HEK293 (cell line): Measurements from ENCODE around the gene TMEM17.
"Not testable (repeated sequence)": the region's sequence is repeated elsewhere in the genome, so short reads cannot be mapped to it uniquely, and the experiment has no call there.

Experiments used
- CTCF ChIA-PET: fragments of 350-600 bp; formaldehyde crosslinking; extraction: SDS; loops from one replicate; lab custom pipeline; 2021; ENCODE audit warnings: antibody characterized with exemption; lab: Yijun Ruan, JAX
- POLR2A ChIA-PET: fragments of 300-600 bp; formaldehyde crosslinking; extraction: SDS; loops from one replicate; lab custom pipeline; 2020; ENCODE audit warnings: antibody characterized with exemption, inconsistent platforms; lab: Yijun Ruan, JAX
- H3K27ac ChIP-seq: fragments of 200-500 bp; sonication (Bioruptor generic); 2 replicates; pipeline ENCODE4 v1.5.1; 2014; ENCODE audit warnings: low read depth, low read length, control low read depth, inconsistent platforms; ENCODE audit errors: extremely low read depth
- H3K36me3 ChIP-seq, 2 experiments: fragments of 200-500 bp in 1 of 2; sonication (Bioruptor generic) in 1 of 2; 1 replicate in 1 of 2; 2 replicates in 1 of 2; pipeline ENCODE4 v1.5.1; 2014 to 2017; ENCODE audit warnings: inconsistent platforms in 2 of 2, low read length in 2 of 2; ENCODE audit not compliant: control insufficient read depth in 2 of 2, insufficient read depth in 1 of 2
- H3K4me1 ChIP-seq: fragments of 200-500 bp; sonication (Bioruptor generic); 2 replicates; pipeline ENCODE4 v1.5.1; 2014; ENCODE audit warnings: mild to moderate bottlenecking, low read length, inconsistent platforms; ENCODE audit not compliant: control insufficient read depth, insufficient read depth
- H3K4me3 ChIP-seq: 2 replicates; pipeline ENCODE4 v1.5.1; 2011; ENCODE audit warnings: low read depth, mild to moderate bottlenecking, control low read depth, low read length, moderate library complexity
- H3K9me3 ChIP-seq: fragments of 200-500 bp; sonication (Bioruptor generic); 2 replicates; pipeline ENCODE4 v1.5.1; 2014; ENCODE audit warnings: low read depth, low read length, inconsistent platforms; ENCODE audit not compliant: control insufficient read depth, insufficient read depth
- HOXA7 ChIP-seq: sonication (generic); formaldehyde crosslinking; IDR thresholded peaks from 2 replicates; pipeline ENCODE4 v1.8.1; 2022; ENCODE audit warnings: missing genetic modification reagents, borderline replicate concordance
- IKZF3 ChIP-seq: fragments of 450-650 bp; IDR thresholded peaks from 2 replicates; pipeline ENCODE4 v1.5.0; 2018; ENCODE audit warnings: missing biosample characterization, mild to moderate bottlenecking, missing genetic modification characterization, moderate library complexity
- KLF1 ChIP-seq: fragments of 450-650 bp; formaldehyde crosslinking; IDR thresholded peaks from 2 replicates; pipeline ENCODE4 v1.5.1; 2016; ENCODE audit warnings: missing biosample characterization, missing genetic modification characterization
- KLF8 ChIP-seq: fragments of 450-650 bp; formaldehyde crosslinking; IDR thresholded peaks from 2 replicates; pipeline ENCODE4 v1.5.1; 2016; ENCODE audit warnings: missing biosample characterization, missing genetic modification characterization
- RBAK ChIP-seq: fragments of 450-650 bp; formaldehyde crosslinking; IDR thresholded peaks from 2 replicates; pipeline ENCODE4 v1.5.1; 2016; ENCODE audit warnings: missing biosample characterization, missing genetic modification characterization
- SCRT2 ChIP-seq: fragments of 450-650 bp; formaldehyde crosslinking; IDR thresholded peaks from 2 replicates; pipeline ENCODE4 v1.5.1; 2016; ENCODE audit warnings: missing biosample characterization, missing genetic modification characterization
- SP3 ChIP-seq: fragments of 450-650 bp; formaldehyde crosslinking; IDR thresholded peaks from 2 replicates; pipeline ENCODE4 v1.5.1; 2016; ENCODE audit warnings: missing biosample characterization, missing genetic modification characterization
- ZBTB48 ChIP-seq: fragments of 450-650 bp; formaldehyde crosslinking; IDR thresholded peaks from 2 replicates; pipeline ENCODE4 v1.5.1; 2016; ENCODE audit warnings: missing biosample characterization, missing genetic modification characterization
- ZFP69B ChIP-seq: fragments of 450-650 bp; formaldehyde crosslinking; IDR thresholded peaks from 2 replicates; pipeline ENCODE4 v1.5.1; 2016; ENCODE audit warnings: missing biosample characterization, missing genetic modification characterization
- ZNF2 ChIP-seq: fragments of 450-650 bp; formaldehyde crosslinking; IDR thresholded peaks from 2 replicates; pipeline ENCODE4 v1.5.1; 2016; ENCODE audit warnings: missing biosample characterization, missing genetic modification characterization
- ZNF26 ChIP-seq: fragments of 450-650 bp; formaldehyde crosslinking; IDR thresholded peaks from 2 replicates; pipeline ENCODE4 v1.5.1; 2016; ENCODE audit warnings: missing biosample characterization, missing genetic modification characterization
- ZNF274 ChIP-seq, 2 experiments: fragments of 200-500 bp in 1 of 2; fragments of 450-650 bp in 1 of 2; sonication (Bioruptor generic) in 1 of 2; formaldehyde crosslinking in 1 of 2; IDR thresholded peaks; 2 replicates each; pipeline versions ENCODE4 v1.5.1 to v1.6.1; 2014 to 2016; ENCODE audit warnings: borderline replicate concordance in 1 of 2, inconsistent platforms in 1 of 2, low read length in 1 of 2, missing biosample characterization in 1 of 2, missing genetic modification characterization in 1 of 2
- ZNF366 ChIP-seq: fragments of 450-650 bp; formaldehyde crosslinking; conservative IDR thresholded peaks from 2 replicates; pipeline ENCODE4 v1.5.1; 2016; ENCODE audit warnings: missing biosample characterization, missing genetic modification characterization
- ZNF404 ChIP-seq: fragments of 450-650 bp; formaldehyde crosslinking; IDR thresholded peaks from 2 replicates; pipeline ENCODE4 v1.5.1; 2017; ENCODE audit warnings: missing biosample characterization, missing genetic modification characterization
- ZNF423 ChIP-seq: fragments of 450-650 bp; formaldehyde crosslinking; IDR thresholded peaks from 2 replicates; pipeline ENCODE4 v1.5.1; 2016; ENCODE audit warnings: missing biosample characterization, missing genetic modification characterization
- ZNF426 ChIP-seq: fragments of 450-650 bp; formaldehyde crosslinking; IDR thresholded peaks from 2 replicates; pipeline ENCODE4 v1.5.1; 2017; ENCODE audit warnings: missing biosample characterization, missing genetic modification characterization, mild to moderate bottlenecking, inconsistent platforms, moderate library complexity
- ZNF473 ChIP-seq: fragments of 450-650 bp; formaldehyde crosslinking; IDR thresholded peaks from 2 replicates; pipeline ENCODE4 v1.5.1; 2017; ENCODE audit warnings: missing biosample characterization, missing genetic modification characterization
- ZNF501 ChIP-seq: fragments of 450-650 bp; formaldehyde crosslinking; IDR thresholded peaks from 2 replicates; pipeline ENCODE4 v1.5.1; 2016; ENCODE audit warnings: missing biosample characterization, missing genetic modification characterization
- ZNF560 ChIP-seq: fragments of 450-650 bp; formaldehyde crosslinking; IDR thresholded peaks from 2 replicates; pipeline ENCODE4 v1.5.1; 2017; ENCODE audit warnings: missing biosample characterization, missing genetic modification characterization, borderline replicate concordance
- ZNF585B ChIP-seq: fragments of 450-650 bp; formaldehyde crosslinking; IDR thresholded peaks from 2 replicates; pipeline ENCODE4 v1.5.1; 2016; ENCODE audit warnings: missing biosample characterization, missing genetic modification characterization
- ZNF610 ChIP-seq: fragments of 450-650 bp; formaldehyde crosslinking; IDR thresholded peaks from 2 replicates; pipeline ENCODE4 v1.5.1; 2016; ENCODE audit warnings: missing biosample characterization, missing genetic modification characterization, borderline replicate concordance
- ZNF624 ChIP-seq: fragments of 450-650 bp; formaldehyde crosslinking; IDR thresholded peaks from 2 replicates; pipeline ENCODE4 v1.5.1; 2017; ENCODE audit warnings: missing biosample characterization, missing genetic modification characterization
- ZNF701 ChIP-seq: fragments of 450-650 bp; formaldehyde crosslinking; IDR thresholded peaks from 2 replicates; pipeline ENCODE4 v1.5.1; 2016; ENCODE audit warnings: missing biosample characterization, missing genetic modification characterization
- ZNF830 ChIP-seq: fragments of 450-650 bp; IDR thresholded peaks from 2 replicates; pipeline ENCODE4 v1.5.0; 2018; ENCODE audit warnings: missing biosample characterization, missing genetic modification characterization, low read depth, mild to moderate bottlenecking, moderate library complexity
- TF ChIP-seq, protein P1 (sequence below): fragments of 450-650 bp; formaldehyde crosslinking; IDR thresholded peaks from 2 replicates; pipeline ENCODE4 v1.5.1; 2017; ENCODE audit warnings: missing biosample characterization, mild to moderate bottlenecking, missing genetic modification characterization, moderate library complexity
- TF ChIP-seq, protein P2 (sequence below): fragments of 450-650 bp; formaldehyde crosslinking; IDR thresholded peaks from 2 replicates; pipeline ENCODE4 v1.5.1; 2017; ENCODE audit warnings: missing biosample characterization, missing genetic modification characterization
- TF ChIP-seq, protein P3 (sequence below): fragments of 450-650 bp; formaldehyde crosslinking; IDR thresholded peaks from 2 replicates; pipeline ENCODE4 v1.5.1; 2016; ENCODE audit warnings: missing biosample characterization, missing genetic modification characterization, low read depth

The TMEM17 gene

GRCh38 chr2:62521061-62521460 lies 15.1 kb upstream of the TMEM17 start:
- POLR2A ChIA-PET, H3K36me3 ChIP-seq, H3K9me3 ChIP-seq, H3K4me1 ChIP-seq, H3K4me3 ChIP-seq, H3K27ac ChIP-seq, CTCF ChIA-PET: not testable (repeated sequence)

- CTCF ChIA-PET = no interaction called here
- Histone ChIP-seq H3K4me1 (no peaks in the 10 kb centered on the region), H3K9me3 (no peaks in the 10 kb centered on the region), H3K27ac (no peak overlapping the region), H3K36me3 (no peaks in the 10 kb centered on the region), H3K4me3 (no peak overlapping the region)
- POLR2A ChIA-PET = no interaction called here
- TF ChIP-seq ZNF2 = no peak
- no peak for TF ChIP-seq ZNF26 (tag by site-specific recombination)
- TF ChIP-seq, protein P1, sequence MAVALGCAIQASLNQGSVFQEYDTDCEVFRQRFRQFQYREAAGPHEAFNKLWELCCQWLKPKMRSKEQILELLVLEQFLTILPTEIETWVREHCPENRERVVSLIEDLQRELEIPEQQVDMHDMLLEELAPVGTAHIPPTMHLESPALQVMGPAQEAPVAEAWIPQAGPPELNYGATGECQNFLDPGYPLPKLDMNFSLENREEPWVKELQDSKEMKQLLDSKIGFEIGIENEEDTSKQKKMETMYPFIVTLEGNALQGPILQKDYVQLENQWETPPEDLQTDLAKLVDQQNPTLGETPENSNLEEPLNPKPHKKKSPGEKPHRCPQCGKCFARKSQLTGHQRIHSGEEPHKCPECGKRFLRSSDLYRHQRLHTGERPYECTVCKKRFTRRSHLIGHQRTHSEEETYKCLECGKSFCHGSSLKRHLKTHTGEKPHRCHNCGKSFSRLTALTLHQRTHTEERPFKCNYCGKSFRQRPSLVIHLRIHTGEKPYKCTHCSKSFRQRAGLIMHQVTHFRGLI (tag by site-specific recombination) = no peak
- TF ChIP-seq, protein P2, sequence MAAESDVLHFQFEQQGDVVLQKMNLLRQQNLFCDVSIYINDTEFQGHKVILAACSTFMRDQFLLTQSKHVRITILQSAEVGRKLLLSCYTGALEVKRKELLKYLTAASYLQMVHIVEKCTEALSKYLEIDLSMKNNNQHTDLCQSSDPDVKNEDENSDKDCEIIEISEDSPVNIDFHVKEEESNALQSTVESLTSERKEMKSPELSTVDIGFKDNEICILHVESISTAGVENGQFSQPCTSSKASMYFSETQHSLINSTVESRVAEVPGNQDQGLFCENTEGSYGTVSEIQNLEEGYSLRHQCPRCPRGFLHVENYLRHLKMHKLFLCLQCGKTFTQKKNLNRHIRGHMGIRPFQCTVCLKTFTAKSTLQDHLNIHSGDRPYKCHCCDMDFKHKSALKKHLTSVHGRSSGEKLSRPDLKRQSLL (tag by site-specific recombination) = no peak
- no peak for TF ChIP-seq ZBTB48 (tag by site-specific recombination)
- no peak for TF ChIP-seq ZNF404
- TF ChIP-seq, protein P3, sequence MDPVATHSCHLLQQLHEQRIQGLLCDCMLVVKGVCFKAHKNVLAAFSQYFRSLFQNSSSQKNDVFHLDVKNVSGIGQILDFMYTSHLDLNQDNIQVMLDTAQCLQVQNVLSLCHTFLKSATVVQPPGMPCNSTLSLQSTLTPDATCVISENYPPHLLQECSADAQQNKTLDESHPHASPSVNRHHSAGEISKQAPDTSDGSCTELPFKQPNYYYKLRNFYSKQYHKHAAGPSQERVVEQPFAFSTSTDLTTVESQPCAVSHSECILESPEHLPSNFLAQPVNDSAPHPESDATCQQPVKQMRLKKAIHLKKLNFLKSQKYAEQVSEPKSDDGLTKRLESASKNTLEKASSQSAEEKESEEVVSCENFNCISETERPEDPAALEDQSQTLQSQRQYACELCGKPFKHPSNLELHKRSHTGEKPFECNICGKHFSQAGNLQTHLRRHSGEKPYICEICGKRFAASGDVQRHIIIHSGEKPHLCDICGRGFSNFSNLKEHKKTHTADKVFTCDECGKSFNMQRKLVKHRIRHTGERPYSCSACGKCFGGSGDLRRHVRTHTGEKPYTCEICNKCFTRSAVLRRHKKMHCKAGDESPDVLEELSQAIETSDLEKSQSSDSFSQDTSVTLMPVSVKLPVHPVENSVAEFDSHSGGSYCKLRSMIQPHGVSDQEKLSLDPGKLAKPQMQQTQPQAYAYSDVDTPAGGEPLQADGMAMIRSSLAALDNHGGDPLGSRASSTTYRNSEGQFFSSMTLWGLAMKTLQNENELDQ = no peak
- TF ChIP-seq ZNF366 (tag by site-specific recombination) = no peak
- TF ChIP-seq HOXA7 (CRISPR knock-in tag) = no peak
- no peak for TF ChIP-seq ZFP69B
- no peak for TF ChIP-seq RBAK
- no peak for TF ChIP-seq ZNF585B (tag by site-specific recombination)
- TF ChIP-seq ZNF473 (tag by site-specific recombination) = no peak
- no peak for TF ChIP-seq ZNF426
- no peak for TF ChIP-seq ZNF560 (tag by site-specific recombination)
These were observed 6.4 kb upstream of the TMEM17 start for GRCh38 chr2:62512384-62512783.

DNA sequence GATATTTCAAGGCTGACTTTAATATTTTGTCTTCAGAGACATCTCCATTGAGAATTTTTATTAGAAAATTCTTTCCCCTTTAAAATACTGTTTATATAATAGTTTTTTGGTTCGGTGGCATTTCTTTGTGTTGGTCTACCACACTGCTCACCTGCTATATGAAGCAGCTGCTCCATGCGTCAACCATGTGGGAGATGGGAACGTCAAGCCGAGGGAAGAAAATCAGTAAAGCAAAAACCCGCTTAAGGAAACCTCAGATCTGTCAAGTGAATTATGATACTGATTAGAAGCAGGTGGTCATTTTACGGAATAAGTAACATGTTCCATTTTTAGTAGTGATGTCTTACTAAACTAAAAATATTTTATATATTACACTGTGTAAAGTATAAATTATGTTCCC lies 5.6 kb upstream of the TMEM17 start:
- no peak overlapping the region for H3K27ac ChIP-seq
- ChIA-PET POLR2A (no interaction called here), CTCF (no interaction called here)
- H3K9me3 ChIP-seq = no peaks in the 10 kb centered on the region
- H3K4me3 ChIP-seq = no peak overlapping the region
- H3K4me1 ChIP-seq = no peaks in the 10 kb centered on the region
- H3K36me3 ChIP-seq = no peaks in the 10 kb centered on the region
- TF ChIP-seq ZNF274 (IDR thresholded peaks at IDR 0.05; ENCODE audit: low read length) = no peak
- TF ChIP-seq ZNF274 (tag by site-specific recombination; IDR thresholded peaks at IDR 0.05; ENCODE audit: borderline replicate concordance) = no peak
- no peak for TF ChIP-seq SP3 (tag by site-specific recombination)
- no peak for TF ChIP-seq IKZF3 (tag by site-specific recombination)
- TF ChIP-seq ZNF501 (tag by site-specific recombination) = no peak
- no peak for TF ChIP-seq KLF8 (tag by site-specific recombination)
- no peak for TF ChIP-seq ZNF610 (tag by site-specific recombination)
- no peak for TF ChIP-seq ZNF701 (tag by site-specific recombination)
- TF ChIP-seq KLF1 (tag by site-specific recombination) = no peak
- no peak for TF ChIP-seq ZNF624
- no peak for TF ChIP-seq ZNF423
- TF ChIP-seq SCRT2 = no peak
- no peak for TF ChIP-seq ZNF830 (tag by site-specific recombination)
